Fibroblast of lung (primary cell): Measurements from ENCODE around the gene IER5L. TPM values are rescaled to one million over a fixed set of nuclear protein-coding genes. Genes with fewer than 3 reads are reported as not detected.

Source experiments
- DNase-seq, 2 donors: peaks; one replicate each; pipeline versions ENCODE4 v3.0.0 to v3.0.0-alpha.2; 2010; ENCODE audit warnings: low read depth in 2 of 2
- H2AFZ ChIP-seq: 2 replicates; pipeline ENCODE4 v1.5.1; 2012; ENCODE audit warnings: low read length, control low read depth, inconsistent platforms
- H3K27ac ChIP-seq: 2 replicates; pipeline ENCODE4 v1.5.1; 2011; ENCODE audit warnings: low read length, control low read depth; ENCODE audit not compliant: insufficient read depth
- H3K27me3 ChIP-seq: 2 replicates; pipeline ENCODE4 v1.5.1; 2011; ENCODE audit warnings: mild to moderate bottlenecking, low read length; ENCODE audit not compliant: control insufficient read depth, insufficient read depth
- H3K36me3 ChIP-seq: 2 replicates; pipeline ENCODE4 v1.5.1; 2011; ENCODE audit warnings: low read length; ENCODE audit not compliant: control insufficient read depth, insufficient read depth
- H3K4me1 ChIP-seq: 2 replicates; pipeline ENCODE4 v1.5.1; 2011; ENCODE audit warnings: low read length; ENCODE audit not compliant: control insufficient read depth, insufficient read depth; ENCODE audit errors: extremely low read depth
- H3K4me2 ChIP-seq: 2 replicates; pipeline ENCODE4 v1.5.1; 2011; ENCODE audit warnings: low read length, control low read depth; ENCODE audit not compliant: insufficient read depth; ENCODE audit errors: extremely low read depth
- H3K4me3 ChIP-seq, 4 experiments: fragments of 200-600 bp in 1 of 4; sonication (generic) in 1 of 4; replicated peaks in 1 of 4; 2 replicates each; pipeline ENCODE4 v1.5.1; 2011 to 2016; ENCODE audit warnings: low read length in 4 of 4, low read depth in 3 of 4, mild to moderate bottlenecking in 3 of 4, control low read depth in 2 of 4, inconsistent platforms in 1 of 4, mixed read lengths in 1 of 4; ENCODE audit not compliant: insufficient read depth in 1 of 4; ENCODE audit errors: control extremely low read depth in 1 of 4
- H3K79me2 ChIP-seq: 2 replicates; pipeline ENCODE4 v1.5.1; 2012; ENCODE audit warnings: mild to moderate bottlenecking, low read length, inconsistent platforms; ENCODE audit not compliant: control insufficient read depth, insufficient read depth
- H3K9ac ChIP-seq: 2 replicates; pipeline ENCODE4 v1.5.1; 2011; ENCODE audit warnings: mild to moderate bottlenecking, low read length, control low read depth; ENCODE audit not compliant: insufficient read depth
- H3K9me3 ChIP-seq: 2 replicates; pipeline ENCODE4 v1.5.1; 2012; ENCODE audit warnings: low read depth, low read length; ENCODE audit not compliant: control insufficient read depth, insufficient read depth
- H4K20me1 ChIP-seq: 2 replicates; pipeline ENCODE4 v1.5.1; 2011; ENCODE audit warnings: low read length; ENCODE audit not compliant: control insufficient read depth, insufficient read depth; ENCODE audit errors: extremely low read depth
- CTCF ChIP-seq, 2 donors: IDR thresholded peaks in 1 of 2; conservative IDR thresholded peaks in 1 of 2; 1 replicate in 1 of 2; 2 replicates in 1 of 2; pipeline ENCODE4 v1.5.1; 2011 to 2012; ENCODE audit warnings: low read length in 2 of 2, control low read depth in 1 of 2, inconsistent platforms in 1 of 2, low read depth in 1 of 2, mild to moderate bottlenecking in 1 of 2
- EZH2 ChIP-seq: IDR thresholded peaks from 2 replicates; pipeline ENCODE4 v1.5.1; 2012; ENCODE audit warnings: low read length, control low read depth, mild to moderate bottlenecking; ENCODE audit errors: missing control alignments
- polyA plus RNA-seq, 2 donors: library from polyadenylated mRNA; depleted of rRNA in 1 of 2; stranded (reverse) in 1 of 2; unstranded in 1 of 2; fragments of >200 nt; gene quantifications; 2 replicates each; pipeline ENCODE4 v1.2.1, GENCODE V29; 2011 to 2012; ENCODE audit warnings: missing spikeins in 1 of 2
- total RNA-seq: library from RNA; depleted of rRNA; stranded (reverse); fragments of >200 nt; gene quantifications from 2 replicates; pipeline ENCODE4 v1.2.1, GENCODE V29; 2014

Gene IER5L
- total and polyA plus RNA-seq, 2 donors (not counting 1 experiment from before 2014, with no cell fraction given) = 9.2 to 71.5 TPM

GRCh38 chr9:129209580-129209979 lies 31.5 kb upstream of the IER5L start:
- no peak for DNase-seq
- no peaks in the 10 kb centered on the region for H3K79me2 ChIP-seq
- no peaks in the 10 kb centered on the region for H3K9me3 ChIP-seq
- H2AFZ ChIP-seq = no peak overlapping the region
- no peak for TF ChIP-seq CTCF (conservative IDR thresholded peaks at IDR 0.05 in 1 of 2, IDR thresholded peaks at IDR 0.05 in 1 of 2; ENCODE audit: low read depth in 1 of 2, low read length in 2 of 2)
- no peak for TF ChIP-seq EZH2
- no peak overlapping the region for H3K27ac ChIP-seq
- H3K4me1 ChIP-seq = no peaks in the 10 kb centered on the region
- no peaks in the 10 kb centered on the region for H3K36me3 ChIP-seq
- no peaks in the 10 kb centered on the region for H3K27me3 ChIP-seq
- no peak overlapping the region for H3K4me2 ChIP-seq
- no peak overlapping the region for H3K9ac ChIP-seq
- no peaks in the 10 kb centered on the region for H4K20me1 ChIP-seq
- no peak overlapping the region for H3K4me3 ChIP-seq

GRCh38 chr9:129209109-129209508 lies 31.0 kb upstream of the IER5L start:
- no peak overlapping the region for H3K4me3 ChIP-seq
- H2AFZ ChIP-seq = no peak overlapping the region
- H3K27me3 ChIP-seq = no peaks in the 10 kb centered on the region
- H3K4me2 ChIP-seq = no peak overlapping the region
- H3K9ac ChIP-seq = no peak overlapping the region
- H3K4me1 ChIP-seq = no peaks in the 10 kb centered on the region
- TF ChIP-seq EZH2 (no peak), CTCF (conservative IDR thresholded peaks at IDR 0.05 in 1 of 2, IDR thresholded peaks at IDR 0.05 in 1 of 2; ENCODE audit: low read depth in 1 of 2, low read length in 2 of 2) (no peak)
- no peaks in the 10 kb centered on the region for H3K79me2 ChIP-seq
- DNase-seq = no peak
- H3K27ac ChIP-seq = no peak overlapping the region
- no peaks in the 10 kb centered on the region for H3K9me3 ChIP-seq
- H4K20me1 ChIP-seq = no peaks in the 10 kb centered on the region
- no peaks in the 10 kb centered on the region for H3K36me3 ChIP-seq

- H3K9me3 ChIP-seq = no peaks in the 10 kb centered on the region
- H3K79me2 ChIP-seq = no peaks in the 10 kb centered on the region
- no peak overlapping the region for H2AFZ ChIP-seq
- no peak overlapping the region for H3K4me3 ChIP-seq
- TF ChIP-seq EZH2 (no peak), CTCF (conservative IDR thresholded peaks at IDR 0.05 in 1 of 2, IDR thresholded peaks at IDR 0.05 in 1 of 2; ENCODE audit: low read depth in 1 of 2, low read length in 2 of 2) (no peak)
- H3K27ac ChIP-seq = no peak overlapping the region
- no peak overlapping the region for H3K4me2 ChIP-seq
- no peak for DNase-seq
- H3K4me1 ChIP-seq = no peaks in the 10 kb centered on the region
- H3K36me3 ChIP-seq = no peaks in the 10 kb centered on the region
- no peak overlapping the region for H3K9ac ChIP-seq
- H4K20me1 ChIP-seq = no peaks in the 10 kb centered on the region
- no peaks in the 10 kb centered on the region for H3K27me3 ChIP-seq
Observed at GRCh38 chr9:129208207-129209032, 30.4 kb upstream of the IER5L start.
